H9 (cell line): ENCODE measurements around the gene COA8. TPM values are rescaled to one million over a fixed set of nuclear protein-coding genes. Genes with fewer than 3 reads are reported as not detected.

Experiments used
- DNase-seq: peaks from one replicate; pipeline ENCODE4 v3.0.0-alpha.2; 2017
- H2AFZ ChIP-seq: one replicate; pipeline ENCODE4 v1.6.1; 2013; ENCODE audit warnings: mild to moderate bottlenecking, low read length, control low read depth, moderate library complexity
- H2AK5ac ChIP-seq: 2 replicates; pipeline ENCODE4 v1.6.1; 2013; ENCODE audit warnings: low read length, control low read depth, mixed read lengths; ENCODE audit not compliant: insufficient read length
- H2BK120ac ChIP-seq: one replicate; pipeline ENCODE4 v1.6.1; 2013; ENCODE audit warnings: low read depth, mild to moderate bottlenecking, low read length, control low read depth, inconsistent platforms; ENCODE audit not compliant: poor library complexity, severe bottlenecking
- H2BK12ac ChIP-seq: 2 replicates; pipeline ENCODE4 v1.6.1; 2013; ENCODE audit warnings: low read length, control low read depth, mixed read lengths, low read depth; ENCODE audit not compliant: insufficient read length
- H2BK15ac ChIP-seq: 2 replicates; pipeline ENCODE4 v1.6.1; 2013; ENCODE audit warnings: low read depth, low read length, control low read depth
- H2BK20ac ChIP-seq: one replicate; pipeline ENCODE4 v1.6.1; 2013; ENCODE audit warnings: low read depth, mild to moderate bottlenecking, low read length, control low read depth, inconsistent platforms; ENCODE audit not compliant: poor library complexity, severe bottlenecking
- H2BK5ac ChIP-seq: 2 replicates; pipeline ENCODE4 v1.6.1; 2013; ENCODE audit warnings: low read length, control low read depth, mixed read lengths; ENCODE audit not compliant: insufficient read length
- H3K14ac ChIP-seq: 2 replicates; pipeline ENCODE4 v1.6.1; 2013; ENCODE audit warnings: low read length, control low read depth; ENCODE audit not compliant: insufficient read depth
- H3K18ac ChIP-seq: 2 replicates; pipeline ENCODE4 v1.6.1; 2013; ENCODE audit warnings: low read depth, mild to moderate bottlenecking, mixed read lengths, low read length, control low read depth; ENCODE audit not compliant: insufficient read length
- H3K23ac ChIP-seq: 2 replicates; pipeline ENCODE4 v1.6.1; 2013; ENCODE audit warnings: low read length, control low read depth, mixed read lengths, low read depth; ENCODE audit not compliant: insufficient read length
- H3K23me2 ChIP-seq: 2 replicates; pipeline ENCODE4 v1.6.1; 2013; ENCODE audit warnings: low read depth, mild to moderate bottlenecking, mixed read lengths, low read length, control low read depth; ENCODE audit not compliant: insufficient read length, poor library complexity, severe bottlenecking
- H3K27ac ChIP-seq: 2 replicates; pipeline ENCODE4 v1.5.1; 2013; ENCODE audit warnings: low read length, control low read depth, mixed read lengths, low read depth; ENCODE audit not compliant: insufficient read length
- H3K27me3 ChIP-seq: 2 replicates; pipeline ENCODE4 v1.6.1; 2013; ENCODE audit warnings: low read length, control low read depth, inconsistent platforms; ENCODE audit not compliant: insufficient read depth
- H3K4ac ChIP-seq: 2 replicates; pipeline ENCODE4 v1.6.1; 2013; ENCODE audit warnings: low read depth, mild to moderate bottlenecking, control low read depth, inconsistent platforms, low read length, moderate library complexity
- H3K4me1 ChIP-seq: 2 replicates; pipeline ENCODE4 v1.6.1; 2013; ENCODE audit warnings: low read length, control low read depth, inconsistent platforms; ENCODE audit not compliant: insufficient read depth
- H3K4me2 ChIP-seq: 2 replicates; pipeline ENCODE4 v1.6.1; 2013; ENCODE audit warnings: low read length, control low read depth, mixed read lengths; ENCODE audit not compliant: insufficient read length, insufficient read depth
- H3K56ac ChIP-seq: 2 replicates; pipeline ENCODE4 v1.6.1; 2013; ENCODE audit warnings: low read depth, mild to moderate bottlenecking, mixed read lengths, low read length, control low read depth; ENCODE audit not compliant: insufficient read length
- H3K79me1 ChIP-seq: 2 replicates; pipeline ENCODE4 v1.6.1; 2013; ENCODE audit warnings: low read depth, mild to moderate bottlenecking, moderate library complexity, low read length, control low read depth, inconsistent platforms; ENCODE audit not compliant: insufficient read depth, poor library complexity, severe bottlenecking
- H3K79me2 ChIP-seq: 2 replicates; pipeline ENCODE4 v1.6.1; 2013; ENCODE audit warnings: low read length, control low read depth, inconsistent platforms; ENCODE audit not compliant: insufficient read depth
- H3K9ac ChIP-seq: 2 replicates; pipeline ENCODE4 v1.6.1; 2013; ENCODE audit warnings: low read length, control low read depth, mixed read lengths; ENCODE audit not compliant: insufficient read length; ENCODE audit errors: extremely low read depth
- H3K9me3 ChIP-seq: one replicate; pipeline ENCODE4 v1.6.1; 2013; ENCODE audit warnings: low read depth, low read length, inconsistent platforms; ENCODE audit not compliant: control insufficient read depth
- H3T11ph ChIP-seq: one replicate; pipeline ENCODE4 v1.6.1; 2013; ENCODE audit warnings: mild to moderate bottlenecking, low read length, control low read depth, inconsistent platforms
- H4K20me1 ChIP-seq: one replicate; pipeline ENCODE4 v1.6.1; 2013; ENCODE audit not compliant: control insufficient read depth, insufficient read length, insufficient read depth
- H4K5ac ChIP-seq: 2 replicates; pipeline ENCODE4 v1.6.1; 2013; ENCODE audit warnings: low read depth, mild to moderate bottlenecking, mixed read lengths, low read length, control low read depth; ENCODE audit not compliant: insufficient read length
- H4K8ac ChIP-seq: replicated peaks from 2 replicates; pipeline ENCODE4 v1.6.1; 2013; ENCODE audit warnings: low read length, control low read depth, mixed read lengths, low read depth; ENCODE audit not compliant: insufficient read length
- H4K91ac ChIP-seq: 2 replicates; pipeline ENCODE4 v1.6.1; 2013; ENCODE audit warnings: low read depth, mild to moderate bottlenecking, moderate library complexity, mixed read lengths, low read length, control low read depth; ENCODE audit not compliant: insufficient read length
- H3K27ac Mint-ChIP-seq, 3 experiments: 2 replicates in 2 of 3; 3 replicates in 1 of 3; pipeline ENCODE4 v1.8.0; 2020 to 2021; ENCODE audit warnings: mixed read lengths in 3 of 3, mild to moderate bottlenecking in 1 of 3, moderate library complexity in 1 of 3
- H3K27me3 Mint-ChIP-seq: 2 replicates; pipeline ENCODE4 v1.8.0; 2021; ENCODE audit warnings: low read depth, mild to moderate bottlenecking, moderate library complexity, mixed read lengths
- H3K36me3 Mint-ChIP-seq, 3 experiments: 2 replicates in 2 of 3; 3 replicates in 1 of 3; pipeline ENCODE4 v1.8.0; 2020 to 2021; ENCODE audit warnings: low read depth in 3 of 3, mixed read lengths in 3 of 3; ENCODE audit not compliant: insufficient read depth in 1 of 3
- H3K4me1 Mint-ChIP-seq, 2 experiments: 2 replicates each; pipeline ENCODE4 v1.8.0; 2020; ENCODE audit warnings: mixed read lengths in 2 of 2
- H3K4me3 Mint-ChIP-seq, 2 experiments: 2 replicates in 1 of 2; 3 replicates in 1 of 2; pipeline ENCODE4 v1.8.0; 2020 to 2021; ENCODE audit warnings: mild to moderate bottlenecking in 2 of 2, mixed read lengths in 2 of 2, moderate library complexity in 1 of 2
- H3K9me3 Mint-ChIP-seq, 2 experiments: 2 replicates in 1 of 2; 3 replicates in 1 of 2; pipeline ENCODE4 v1.8.0; 2020; ENCODE audit warnings: mild to moderate bottlenecking in 2 of 2, mixed read lengths in 2 of 2, moderate library complexity in 1 of 2
- WGBS: extraction: QIAGEN DNeasy Blood & Tissue Kit; methylation state at CpG from one replicate; pipeline ENCODE4 v1.1.7; 2013; ENCODE audit warnings: missing lambda C conversion rate, low lambda C conversion rate, mixed read lengths; ENCODE audit not compliant: insufficient read length; ENCODE audit errors: extremely low coverage; 5-methylcytosine and 5-hydroxymethylcytosine counted together
- total RNA-seq: library from RNA; stranded (reverse); gene quantifications from 2 replicates; pipeline ENCODE4 v1.2.1, GENCODE V29; 2021
- TF ChIP-seq, protein P1 (sequence below): fragments of 200-600 bp; sonication (generic); conservative IDR thresholded peaks from 3 replicates; pipeline ENCODE4 v1.8.0; 2021; ENCODE audit warnings: antibody characterized with exemption, mild to moderate bottlenecking

Gene COA8
- total RNA-seq, 1 experiment from 2014 or later, result 45.5 TPM

DNA sequence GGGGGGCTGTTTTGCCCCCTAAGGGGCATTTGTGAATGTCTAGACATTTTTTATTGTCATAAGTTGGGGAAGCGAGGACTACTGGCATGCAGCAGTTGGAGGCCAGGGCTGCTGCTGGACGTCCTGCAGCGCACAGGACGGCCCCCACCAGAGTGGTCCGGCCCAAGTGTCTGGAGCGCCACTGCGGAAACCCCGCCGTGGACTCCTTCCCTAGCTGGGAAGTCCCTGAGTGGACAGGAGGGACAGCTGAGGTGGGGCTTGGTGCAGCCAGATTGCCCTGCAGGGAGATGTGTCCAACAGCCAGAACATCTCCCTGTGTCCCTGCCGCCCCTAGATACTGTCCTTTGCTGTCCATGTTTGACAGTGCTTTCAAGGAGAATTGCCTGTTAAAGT, 45.6 kb upstream of the COA8 start:
- no peak overlapping the region for H4K5ac ChIP-seq
- peaks cover 3% of the 10 kb centered on the region for H4K20me1 ChIP-seq
- no peak overlapping the region for H2AFZ ChIP-seq
- H2AK5ac ChIP-seq, result no peak overlapping the region
- no peak overlapping the region for H3K4me3 Mint-ChIP-seq
- peak overlapping the region in 2 of 3 experiments; percentile 59 to 69; a peak in 2 of 7 replicates for H3K27ac Mint-ChIP-seq
- H2BK12ac ChIP-seq, result no peak overlapping the region
- no peaks in the 10 kb centered on the region for H3K4me1 ChIP-seq
- H3K4me2 ChIP-seq, result no peak overlapping the region
- peaks cover 11 to 19% (median 18%) of the 10 kb centered on the region in 3 experiments for H3K36me3 Mint-ChIP-seq
- H2BK5ac ChIP-seq, result no peak overlapping the region
- H2BK20ac ChIP-seq, result no peak overlapping the region
- H3K4ac ChIP-seq, result no peak overlapping the region
- no peaks in the 10 kb centered on the region; the same call in 1 of the 2 replicates for H3K27me3 Mint-ChIP-seq
- WGBS, result no CpG with 5 or more reads among the region's 10 CpGs
- no peak overlapping the region for H3K14ac ChIP-seq
- H3K4me1 Mint-ChIP-seq, result peaks cover 13 to 33% of the 10 kb centered on the region in 2 experiments
- H4K91ac ChIP-seq, result no peak overlapping the region
- H2BK120ac ChIP-seq, result no peak overlapping the region
- no peak overlapping the region for H3K27ac ChIP-seq
- H3T11ph ChIP-seq, result no peak overlapping the region
- H3K9ac ChIP-seq, result no peak overlapping the region
- H3K18ac ChIP-seq, result no peak overlapping the region
- H3K9me3 Mint-ChIP-seq, result no peaks in the 10 kb centered on the region
- no peak overlapping the region for H3K56ac ChIP-seq
- no peak overlapping the region for H4K8ac ChIP-seq
- H3K79me2 ChIP-seq, result no peaks in the 10 kb centered on the region
- H2BK15ac ChIP-seq, result no peak overlapping the region
- no peak for DNase-seq
- H3K79me1 ChIP-seq, result no peaks in the 10 kb centered on the region
- TF ChIP-seq, protein P1, sequence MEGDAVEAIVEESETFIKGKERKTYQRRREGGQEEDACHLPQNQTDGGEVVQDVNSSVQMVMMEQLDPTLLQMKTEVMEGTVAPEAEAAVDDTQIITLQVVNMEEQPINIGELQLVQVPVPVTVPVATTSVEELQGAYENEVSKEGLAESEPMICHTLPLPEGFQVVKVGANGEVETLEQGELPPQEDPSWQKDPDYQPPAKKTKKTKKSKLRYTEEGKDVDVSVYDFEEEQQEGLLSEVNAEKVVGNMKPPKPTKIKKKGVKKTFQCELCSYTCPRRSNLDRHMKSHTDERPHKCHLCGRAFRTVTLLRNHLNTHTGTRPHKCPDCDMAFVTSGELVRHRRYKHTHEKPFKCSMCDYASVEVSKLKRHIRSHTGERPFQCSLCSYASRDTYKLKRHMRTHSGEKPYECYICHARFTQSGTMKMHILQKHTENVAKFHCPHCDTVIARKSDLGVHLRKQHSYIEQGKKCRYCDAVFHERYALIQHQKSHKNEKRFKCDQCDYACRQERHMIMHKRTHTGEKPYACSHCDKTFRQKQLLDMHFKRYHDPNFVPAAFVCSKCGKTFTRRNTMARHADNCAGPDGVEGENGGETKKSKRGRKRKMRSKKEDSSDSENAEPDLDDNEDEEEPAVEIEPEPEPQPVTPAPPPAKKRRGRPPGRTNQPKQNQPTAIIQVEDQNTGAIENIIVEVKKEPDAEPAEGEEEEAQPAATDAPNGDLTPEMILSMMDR, result no peak
- H3K27me3 ChIP-seq, result no peaks in the 10 kb centered on the region
- H3K23ac ChIP-seq, result no peak overlapping the region
- no peaks in the 10 kb centered on the region for H3K9me3 ChIP-seq
- H3K23me2 ChIP-seq, result peaks cover 6% of the 10 kb centered on the region
